Amniotic epithelial cell (primary cell): Measurements from ENCODE around the gene NCKAP5.

Source experiments
- DNase-seq: peaks from one replicate; pipeline ENCODE4 v3.0.0-alpha.2; 2010; ENCODE audit warnings: low read depth

Gene NCKAP5

GRCh38 chr2:133380991-133381390, 187.3 kb downstream of the NCKAP5 start:
- no peak for DNase-seq

GRCh38 chr2:133378928-133379549, 189.2 kb downstream of the NCKAP5 start:
- no peak for DNase-seq

- no peak for DNase-seq
Measured at GRCh38 chr2:133378386-133378785, 189.9 kb downstream of the NCKAP5 start.

GRCh38 chr2:133377599-133377998, 190.7 kb downstream of the NCKAP5 start:
- DNase-seq: no peak

GRCh38 chr2:133377021-133377481, 191.2 kb downstream of the NCKAP5 start:
- peak; percentile 45 for DNase-seq

- DNase-seq: no peak
Measured at GRCh38 chr2:133374781-133375180, 193.5 kb downstream of the NCKAP5 start.

- DNase-seq: no peak
Measured at GRCh38 chr2:133371286-133371685, 197.0 kb downstream of the NCKAP5 start.

- DNase-seq: no peak
Measured at GRCh38 chr2:133369901-133370658, 198.2 kb downstream of the NCKAP5 start.

- DNase-seq: peak; percentile 18
Measured at GRCh38 chr2:133365117-133365516, 203.1 kb downstream of the NCKAP5 start.

- DNase-seq: no peak
Measured at GRCh38 chr2:133364636-133365035, 203.6 kb downstream of the NCKAP5 start.

GRCh38 chr2:133363884-133364283, 204.4 kb downstream of the NCKAP5 start:
- no peak for DNase-seq

- DNase-seq: peak; percentile 46
Measured at GRCh38 chr2:133362061-133362476, 206.2 kb downstream of the NCKAP5 start.

- DNase-seq: no peak
Measured at GRCh38 chr2:133360882-133361281, 207.4 kb downstream of the NCKAP5 start.

- no peak for DNase-seq
Measured at GRCh38 chr2:133360190-133360589, 208.1 kb downstream of the NCKAP5 start.

GRCh38 chr2:133352719-133353118, 215.5 kb downstream of the NCKAP5 start:
- no peak for DNase-seq

- DNase-seq: peak; percentile 93
Measured at GRCh38 chr2:133346654-133347053, 221.6 kb downstream of the NCKAP5 start.

- peak; percentile 9 for DNase-seq
Measured at GRCh38 chr2:133345638-133346037, 222.6 kb downstream of the NCKAP5 start.

GRCh38 chr2:133344849-133345248, 223.4 kb downstream of the NCKAP5 start:
- no peak for DNase-seq

- no peak for DNase-seq
Measured at GRCh38 chr2:133343018-133343352, 225.3 kb downstream of the NCKAP5 start.

- no peak for DNase-seq
Measured at GRCh38 chr2:133342286-133343017, 225.8 kb downstream of the NCKAP5 start.

GRCh38 chr2:133341575-133341974, 226.7 kb downstream of the NCKAP5 start:
- DNase-seq: no peak

GRCh38 chr2:133338224-133338623, 230.0 kb downstream of the NCKAP5 start:
- no peak for DNase-seq

GRCh38 chr2:133334923-133335322, 233.3 kb downstream of the NCKAP5 start:
- no peak for DNase-seq
